Stomach smooth muscle (tissue), 2 donors: ENCODE data around the gene PDCD11.

Experiments
- H3K27ac ChIP-seq: one replicate; pipeline ENCODE4 v1.7.0; 2013; ENCODE audit warnings: mild to moderate bottlenecking, low read length, inconsistent platforms
- H3K27me3 ChIP-seq, 2 donors: one replicate each; pipeline ENCODE4 v1.7.0; 2013; ENCODE audit warnings: low read length in 2 of 2; ENCODE audit not compliant: insufficient read depth in 2 of 2, control insufficient read depth in 1 of 2
- H3K36me3 ChIP-seq, 2 donors: one replicate each; pipeline ENCODE4 v1.7.0; 2013; ENCODE audit warnings: low read length in 2 of 2; ENCODE audit not compliant: control insufficient read depth in 2 of 2, insufficient read depth in 2 of 2
- H3K4me1 ChIP-seq: one replicate; pipeline ENCODE4 v1.7.0; 2013; ENCODE audit warnings: low read length; ENCODE audit not compliant: control insufficient read depth, insufficient read depth
- H3K4me3 ChIP-seq, 2 donors: one replicate each; pipeline ENCODE4 v1.7.0; 2013; ENCODE audit warnings: low read length in 2 of 2
- H3K9ac ChIP-seq, 2 donors: one replicate each; pipeline ENCODE4 v1.7.0; 2013; ENCODE audit warnings: low read length in 2 of 2, mild to moderate bottlenecking in 1 of 2
- H3K9me3 ChIP-seq, 2 donors: one replicate each; pipeline ENCODE4 v1.7.0; 2013; ENCODE audit warnings: low read length in 2 of 2; ENCODE audit not compliant: control insufficient read depth in 2 of 2
- donor health status: healthy.
- donor health status: Pancreatic carcinoma.

The PDCD11 gene

GRCh38 chr10:103441611-103442010 lies 45.2 kb downstream of the PDCD11 start:
- H3K9me3 ChIP-seq: no peaks in the 10 kb centered on the region
- H3K4me1 ChIP-seq: peaks cover 17% of the 10 kb centered on the region
- H3K36me3 ChIP-seq: peaks cover 57 to 69% of the 10 kb centered on the region in 2 donors
- H3K4me3 ChIP-seq: no peak overlapping the region
- H3K27me3 ChIP-seq: no peaks in the 10 kb centered on the region
- H3K27ac ChIP-seq: no peak overlapping the region
- H3K9ac ChIP-seq: no peak overlapping the region

- H3K4me1 ChIP-seq: peaks cover 21% of the 10 kb centered on the region
- no peak overlapping the region for H3K4me3 ChIP-seq
- H3K36me3 ChIP-seq: peaks cover 53 to 67% of the 10 kb centered on the region in 2 donors
- no peaks in the 10 kb centered on the region for H3K27me3 ChIP-seq
- H3K9me3 ChIP-seq: no peaks in the 10 kb centered on the region
- no peak overlapping the region for H3K27ac ChIP-seq
- no peak overlapping the region for H3K9ac ChIP-seq
Measured at GRCh38 chr10:103442031-103442461, 45.6 kb downstream of the PDCD11 start.

- Histone ChIP-seq H3K9ac (no peak overlapping the region), H3K27ac (no peak overlapping the region), H3K4me3 (no peak overlapping the region), H3K9me3 (no peaks in the 10 kb centered on the region), H3K27me3 (no peaks in the 10 kb centered on the region), H3K4me1 (peaks cover 30% of the 10 kb centered on the region), H3K36me3 (peaks cover 41 to 63% of the 10 kb centered on the region in 2 donors)
Measured at GRCh38 chr10:103443475-103444185, 47.2 kb downstream of the PDCD11 start.

- Histone ChIP-seq H3K36me3 (peaks cover 39 to 65% of the 10 kb centered on the region in 2 donors), H3K27ac (no peak overlapping the region), H3K4me1 (peaks cover 36% of the 10 kb centered on the region), H3K27me3 (no peaks in the 10 kb centered on the region), H3K9ac (no peak overlapping the region), H3K4me3 (no peak overlapping the region), H3K9me3 (no peaks in the 10 kb centered on the region)
Measured at GRCh38 chr10:103444478-103444877, 48.1 kb downstream of the PDCD11 start.

GRCh38 chr10:103445366-103445765 lies 48.9 kb downstream of the PDCD11 start:
- Histone ChIP-seq H3K36me3 (peaks cover 38 to 61% of the 10 kb centered on the region in 2 donors), H3K9ac (no peak overlapping the region), H3K27me3 (no peaks in the 10 kb centered on the region), H3K27ac (peak overlapping the region; percentile 69), H3K9me3 (no peaks in the 10 kb centered on the region), H3K4me3 (no peak overlapping the region), H3K4me1 (peaks cover 45% of the 10 kb centered on the region)

GRCh38 chr10:103445767-103446567 lies 49.5 kb downstream of the PDCD11 start:
- no peak overlapping the region for H3K4me3 ChIP-seq
- no peaks in the 10 kb centered on the region for H3K9me3 ChIP-seq
- H3K27ac ChIP-seq: peak overlapping the region; percentile 69
- no peaks in the 10 kb centered on the region for H3K27me3 ChIP-seq
- peaks cover 49% of the 10 kb centered on the region for H3K4me1 ChIP-seq
- H3K36me3 ChIP-seq: peaks cover 33 to 55% of the 10 kb centered on the region in 2 donors
- no peak overlapping the region for H3K9ac ChIP-seq

GRCh38 chr10:103447187-103447586 lies 50.8 kb downstream of the PDCD11 start:
- no peaks in the 10 kb centered on the region for H3K9me3 ChIP-seq
- no peak overlapping the region for H3K27ac ChIP-seq
- peaks cover 59% of the 10 kb centered on the region for H3K4me1 ChIP-seq
- H3K9ac ChIP-seq: no peak overlapping the region
- H3K4me3 ChIP-seq: no peak overlapping the region
- no peaks in the 10 kb centered on the region for H3K27me3 ChIP-seq
- peaks cover 33 to 49% of the 10 kb centered on the region in 2 donors for H3K36me3 ChIP-seq

- peak overlapping the region; percentile 18 for H3K27ac ChIP-seq
- peaks cover 18 to 40% of the 10 kb centered on the region in 2 donors for H3K36me3 ChIP-seq
- H3K4me3 ChIP-seq: peak overlapping the region in 1 of 2 donors; percentile 86
- H3K9ac ChIP-seq: no peak overlapping the region
- no peaks in the 10 kb centered on the region for H3K9me3 ChIP-seq
- peaks cover 67% of the 10 kb centered on the region for H3K4me1 ChIP-seq
- no peaks in the 10 kb centered on the region for H3K27me3 ChIP-seq
Measured at GRCh38 chr10:103448746-103449145, 52.3 kb downstream of the PDCD11 start.

GRCh38 chr10:103449208-103450144 lies 53.0 kb downstream of the PDCD11 start:
- peak overlapping the region; percentile 18 for H3K27ac ChIP-seq
- H3K9ac ChIP-seq: no peak overlapping the region
- no peaks in the 10 kb centered on the region for H3K9me3 ChIP-seq
- peaks cover 63% of the 10 kb centered on the region for H3K4me1 ChIP-seq
- peak overlapping the region in 1 of 2 donors; percentile 86 for H3K4me3 ChIP-seq
- H3K27me3 ChIP-seq: no peaks in the 10 kb centered on the region
- H3K36me3 ChIP-seq: peaks cover 12 to 33% of the 10 kb centered on the region in 2 donors

- Histone ChIP-seq H3K4me1 (peaks cover 59% of the 10 kb centered on the region), H3K9ac (peak overlapping the region; percentile 64 to 66), H3K36me3 (peaks cover 7 to 25% of the 10 kb centered on the region in 2 donors)
Measured at GRCh38 chr10:103450201-103450695, 53.8 kb downstream of the PDCD11 start.

More at GRCh38 chr10:103450201-103450695, 53.8 kb downstream of the PDCD11 start:
- peak overlapping the region; percentile 60 for H3K27ac ChIP-seq
- peak overlapping the region; percentile 74 to 86 for H3K4me3 ChIP-seq
- H3K9me3 ChIP-seq: no peaks in the 10 kb centered on the region
- H3K27me3 ChIP-seq: no peaks in the 10 kb centered on the region
